ENCODE data around the gene RBM15. TPM values are rescaled to one million over a fixed set of nuclear protein-coding genes. Genes with fewer than 3 reads are reported as not detected.

RBM15 gene
- total and polyA plus RNA-seq, 2 donors (not counting 1 experiment from before 2014, with no cell fraction given): 23.7 to 97.7 TPM

DNA sequence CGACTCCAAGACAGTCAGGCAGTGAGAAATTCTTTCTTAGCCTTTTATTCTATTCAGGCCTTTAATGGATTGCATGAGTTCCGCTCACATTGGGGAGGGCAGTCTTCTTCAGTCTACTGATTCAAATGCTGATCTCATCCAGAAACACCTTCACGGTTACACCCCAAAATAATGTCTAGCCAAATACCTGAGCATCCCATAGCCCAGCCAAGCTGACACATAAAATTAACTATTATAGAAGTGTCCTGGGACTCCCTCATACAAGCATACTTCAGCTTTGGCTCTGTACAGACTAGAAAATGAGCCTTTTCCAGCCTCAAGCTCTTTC, 55.3 kb downstream of the RBM15 start:
- ChIA-PET CTCF (interaction anchor here (1.4 to 3.4 kb wide), 3 partner anchors 10 to 56 kb away, joined by 3 to 15 read pairs (median 7); no protein-coding TSS in a partner anchor), POLR2A (no interaction called here)
- H3K27me3 ChIP-seq (replicated peaks in 1 of 4; ENCODE audit: control extremely low read depth in 1 of 4, control insufficient read depth in 3 of 4, insufficient read depth in 4 of 4, low read length in 3 of 4): no peaks in the 10 kb centered on the region
- Mint-ChIP-seq H3K4me1 (peaks cover 4% of the 10 kb centered on the region), H3K9me3 (ENCODE audit: insufficient read depth) (no peaks in the 10 kb centered on the region), H3K27ac (no peak overlapping the region), H3K27me3 (no peaks in the 10 kb centered on the region), H3K4me3 (no peak overlapping the region)
- intact Hi-C loops (cut with micrococcal nuclease): no loop called here
- no peaks in the 10 kb centered on the region for H3K79me2 ChIP-seq (ENCODE audit: control insufficient read depth, insufficient read depth, low read length)
- no peak overlapping the region for H3K4me2 ChIP-seq (replicated peaks; ENCODE audit: low read depth, low read length, poor library complexity, severe bottlenecking)
- peaks cover 0 to under 1% of the 10 kb centered on the region in 2 donors for H3K4me1 ChIP-seq (ENCODE audit: control insufficient read depth in 2 of 2, insufficient read depth in 2 of 2, low read length in 2 of 2)
- H2AFZ ChIP-seq (ENCODE audit: insufficient read depth, low read depth, low read length, poor library complexity, severe bottlenecking): no peak overlapping the region
- peaks cover 0 to 4% (median 0%) of the 10 kb centered on the region in 3 donors for H3K9me3 ChIP-seq (ENCODE audit: control extremely low read depth in 1 of 3, control insufficient read depth in 2 of 3, insufficient read depth in 1 of 3, low read length in 2 of 3)
- no peaks in the 10 kb centered on the region for H4K20me1 ChIP-seq (ENCODE audit: control insufficient read depth, insufficient read depth, low read length, poor library complexity, severe bottlenecking)
- DNase-seq: no peak
- TF ChIP-seq, protein P1, sequence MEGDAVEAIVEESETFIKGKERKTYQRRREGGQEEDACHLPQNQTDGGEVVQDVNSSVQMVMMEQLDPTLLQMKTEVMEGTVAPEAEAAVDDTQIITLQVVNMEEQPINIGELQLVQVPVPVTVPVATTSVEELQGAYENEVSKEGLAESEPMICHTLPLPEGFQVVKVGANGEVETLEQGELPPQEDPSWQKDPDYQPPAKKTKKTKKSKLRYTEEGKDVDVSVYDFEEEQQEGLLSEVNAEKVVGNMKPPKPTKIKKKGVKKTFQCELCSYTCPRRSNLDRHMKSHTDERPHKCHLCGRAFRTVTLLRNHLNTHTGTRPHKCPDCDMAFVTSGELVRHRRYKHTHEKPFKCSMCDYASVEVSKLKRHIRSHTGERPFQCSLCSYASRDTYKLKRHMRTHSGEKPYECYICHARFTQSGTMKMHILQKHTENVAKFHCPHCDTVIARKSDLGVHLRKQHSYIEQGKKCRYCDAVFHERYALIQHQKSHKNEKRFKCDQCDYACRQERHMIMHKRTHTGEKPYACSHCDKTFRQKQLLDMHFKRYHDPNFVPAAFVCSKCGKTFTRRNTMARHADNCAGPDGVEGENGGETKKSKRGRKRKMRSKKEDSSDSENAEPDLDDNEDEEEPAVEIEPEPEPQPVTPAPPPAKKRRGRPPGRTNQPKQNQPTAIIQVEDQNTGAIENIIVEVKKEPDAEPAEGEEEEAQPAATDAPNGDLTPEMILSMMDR (IDR thresholded peaks at IDR 0.05): no peak
- no peak for TF ChIP-seq EZH2 (IDR thresholded peaks at IDR 0.05; ENCODE audit: borderline replicate concordance, insufficient read depth, low read depth, low read length, poor library complexity, severe bottlenecking)
- peaks cover 3% of the 10 kb centered on the region in 2 experiments for H3K36me3 ChIP-seq (replicated peaks in 1 of 2; ENCODE audit: control extremely low read depth in 1 of 2, control insufficient read depth in 1 of 2, extremely low read depth in 1 of 2, insufficient read depth in 2 of 2, low read length in 1 of 2)
- H3K9ac ChIP-seq (ENCODE audit: low read length): no peak overlapping the region
- H3K4me3 ChIP-seq (ENCODE audit: control extremely low read depth in 1 of 5, extremely low read depth in 1 of 5, insufficient read depth in 1 of 5, low read depth in 2 of 5, low read length in 4 of 5): no peak overlapping the region
- no peak for ATAC-seq (ENCODE audit: low read depth)
- WGBS (ENCODE audit: insufficient coverage): 100% methylated on average over 1 of the region's 3 CpGs
- H3K27ac ChIP-seq (ENCODE audit: low read length in 2 of 2): no peak overlapping the region

Other genes starting within 250 kb of the RBM15 start
- gene UBL4B, start 226.9 kb upstream of the RBM15 start, total RNA-seq: not detected in 2 replicates
- not detected in 2 replicates for gene UBL4B, start 226.9 kb upstream of the RBM15 start, polyA plus RNA-seq
- gene SLC6A17, start 188.9 kb upstream of the RBM15 start, total RNA-seq: not detected in 2 replicates
- gene SLC6A17, start 188.9 kb upstream of the RBM15 start, polyA plus RNA-seq: not detected in 2 replicates
- gene KCNC4, start 129.1 kb upstream of the RBM15 start, total RNA-seq: 24.1 and 24.3 TPM in 2 replicates
- 2.5 and 3.2 TPM in 2 replicates for gene KCNC4, start 129.1 kb upstream of the RBM15 start, polyA plus RNA-seq
- 1.9 and 2.6 TPM in 2 replicates for gene SLC16A4, start 51.6 kb downstream of the RBM15 start, total RNA-seq
- 0.39 and 0.42 TPM in 2 replicates for gene SLC16A4, start 51.6 kb downstream of the RBM15 start, polyA plus RNA-seq
- gene LAMTOR5, start 68.3 kb downstream of the RBM15 start, total RNA-seq: 145 and 151 TPM in 2 replicates
- 253 and 281 TPM in 2 replicates for gene LAMTOR5, start 68.3 kb downstream of the RBM15 start, polyA plus RNA-seq
- not detected in 2 replicates for gene PROK1, start 111.8 kb downstream of the RBM15 start, total RNA-seq
- 0.25 TPM in 1 of 2 replicates, not detected in the other for gene PROK1, start 111.8 kb downstream of the RBM15 start, polyA plus RNA-seq
- gene KCNA10, start 179.8 kb downstream of the RBM15 start, total RNA-seq: not detected in 2 replicates
- not detected in 2 replicates for gene KCNA10, start 179.8 kb downstream of the RBM15 start, polyA plus RNA-seq

Data from B cell (primary cell).